Measurements from ENCODE around the gene DSCAML1. TPM values are rescaled to one million over a fixed set of nuclear protein-coding genes. Genes with fewer than 3 reads are reported as not detected.

Gene DSCAML1
- total RNA-seq, 1 experiment from 2014 or later = 0.15 TPM

GRCh38 chr11:117723277-117724024 is 73.6 kb downstream of the DSCAML1 start:
- H2BK120ac ChIP-seq (ENCODE audit: low read depth, low read length, poor library complexity, severe bottlenecking) = no peak overlapping the region
- peaks cover 4% of the 10 kb centered on the region for H3K27me3 ChIP-seq (ENCODE audit: insufficient read depth, low read length)
- peak overlapping the region; percentile 6 for H3K4me2 ChIP-seq (ENCODE audit: insufficient read depth, insufficient read length, low read length)

More at GRCh38 chr11:117723277-117724024, 73.6 kb downstream of the DSCAML1 start:
- H3K4me1 Mint-ChIP-seq = peaks cover 47 to 58% of the 10 kb centered on the region in 2 experiments
- no peaks in the 10 kb centered on the region for H3K79me2 ChIP-seq (ENCODE audit: insufficient read depth, low read length)
- no peak overlapping the region for H3K18ac ChIP-seq (ENCODE audit: insufficient read length, low read depth, low read length)
- no peak overlapping the region for H2AK5ac ChIP-seq (ENCODE audit: insufficient read length, low read length)
- peaks cover 65% of the 10 kb centered on the region for H3K27me3 Mint-ChIP-seq (ENCODE audit: low read depth)
- H4K8ac ChIP-seq (replicated peaks; ENCODE audit: insufficient read length, low read depth, low read length) = no peak overlapping the region
- no peaks in the 10 kb centered on the region for H4K20me1 ChIP-seq (ENCODE audit: control insufficient read depth, insufficient read depth, insufficient read length)
- no peak for TF ChIP-seq CTCF (conservative IDR thresholded peaks at IDR 0.05)
- no peak overlapping the region for H3K56ac ChIP-seq (ENCODE audit: insufficient read length, low read depth, low read length)
- H3K4ac ChIP-seq (ENCODE audit: low read depth, low read length) = no peak overlapping the region
- peaks cover 3% of the 10 kb centered on the region for H3K23me2 ChIP-seq (ENCODE audit: insufficient read length, low read depth, low read length, poor library complexity, severe bottlenecking)
- H3T11ph ChIP-seq (ENCODE audit: low read length) = no peak overlapping the region
- no CpG with 5 or more reads among the region's 12 CpGs for WGBS (ENCODE audit: extremely low coverage, insufficient read length, low lambda C conversion rate)
- no peak overlapping the region for H2AFZ ChIP-seq (ENCODE audit: low read length)
- H3K79me1 ChIP-seq (ENCODE audit: insufficient read depth, low read depth, low read length, poor library complexity, severe bottlenecking) = no peaks in the 10 kb centered on the region
- H3K4me1 ChIP-seq (ENCODE audit: insufficient read depth, low read length) = peaks cover 8% of the 10 kb centered on the region
- no peak overlapping the region for H4K91ac ChIP-seq (ENCODE audit: insufficient read length, low read depth, low read length)
- H2BK20ac ChIP-seq (ENCODE audit: low read depth, low read length, poor library complexity, severe bottlenecking) = no peak overlapping the region
- no peak overlapping the region for H4K5ac ChIP-seq (ENCODE audit: insufficient read length, low read depth, low read length)
- no peak overlapping the region for H3K27ac ChIP-seq (ENCODE audit: insufficient read length, low read depth, low read length)
- H3K23ac ChIP-seq (ENCODE audit: insufficient read length, low read depth, low read length) = no peak overlapping the region
- H3K14ac ChIP-seq (ENCODE audit: insufficient read depth, low read length) = no peak overlapping the region
- no peak overlapping the region for H2BK12ac ChIP-seq (ENCODE audit: insufficient read length, low read depth, low read length)
- H3K27ac Mint-ChIP-seq = no peak overlapping the region
- H3K36me3 Mint-ChIP-seq (ENCODE audit: insufficient read depth in 1 of 3, low read depth in 3 of 3) = no peaks in the 10 kb centered on the region
- H2BK15ac ChIP-seq (ENCODE audit: low read depth, low read length) = no peak overlapping the region
- 0 out of 5 replicates have a peak overlapping the region, but pooled peaks of 1 of the 2 experiments have one; percentile 3 for H3K4me3 Mint-ChIP-seq
- DNase-seq = no peak
- H3K9me3 ChIP-seq (ENCODE audit: control insufficient read depth, low read depth, low read length) = no peaks in the 10 kb centered on the region
- H3K9ac ChIP-seq (ENCODE audit: extremely low read depth, insufficient read length, low read length) = no peak overlapping the region
- H3K9me3 Mint-ChIP-seq = no peaks in the 10 kb centered on the region; a peak in 1 of 5 replicates
- H2BK5ac ChIP-seq (ENCODE audit: insufficient read length, low read length) = no peak overlapping the region

Measured in H9 (cell line).